GM21786 (cell line): Measurements from ENCODE around the gene BTF3L4.
"Not testable (repeated sequence)": the region's sequence is repeated elsewhere in the genome, so short reads cannot be mapped to it uniquely, and the experiment has no call there.

Source experiments
- ATAC-seq: cut with Tn5 transposase; IDR thresholded peaks from one replicate; pipeline ENCODE4 v1.9.1; 2021; ENCODE audit not compliant: unreplicated experiment

BTF3L4 gene

DNA sequence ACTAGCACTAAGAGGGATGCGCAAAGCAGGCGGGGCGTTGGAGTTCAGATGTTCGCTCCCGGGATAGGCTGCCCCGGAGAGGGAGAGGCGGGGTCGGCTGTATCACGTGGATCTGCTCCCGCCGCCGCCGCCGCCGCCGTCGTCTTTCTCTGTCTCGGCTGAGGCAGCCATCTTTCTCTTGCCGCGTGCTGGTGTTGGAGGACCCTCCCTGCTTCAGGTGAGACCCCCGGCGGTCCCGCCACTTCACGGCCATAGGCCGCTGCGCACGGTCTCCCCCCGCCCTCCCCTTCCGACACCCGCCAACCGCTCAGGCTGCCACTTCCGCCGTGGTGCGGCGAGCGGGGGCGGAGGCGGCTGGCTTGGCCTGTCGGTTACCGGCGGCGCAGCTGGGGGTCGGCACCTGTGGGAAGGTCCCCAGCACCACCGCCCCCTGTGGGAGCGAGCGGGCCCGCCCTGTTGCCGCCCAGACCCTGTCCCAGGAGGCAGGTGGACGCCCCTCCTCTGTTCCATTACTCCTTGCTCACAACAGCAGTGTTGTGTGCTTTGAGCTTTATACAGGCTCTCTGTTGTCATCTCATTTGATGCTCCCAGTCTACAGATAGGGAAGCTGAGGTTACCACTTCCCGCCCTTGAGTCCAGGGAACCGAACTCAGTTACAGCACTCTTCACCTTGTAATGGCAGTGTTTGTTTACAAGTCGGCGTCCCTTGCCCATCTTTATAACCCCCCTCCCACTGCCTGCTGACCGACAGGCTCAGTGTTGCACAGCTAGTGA is at the start of gene BTF3L4:
Gene BTF3L4 (plus strand): TSS at position 133 of the 774 bp plus-strand sequence. CDS start 3,553 bp downstream, outside the sequence.
- ATAC-seq, result peak; percentile 80

DNA sequence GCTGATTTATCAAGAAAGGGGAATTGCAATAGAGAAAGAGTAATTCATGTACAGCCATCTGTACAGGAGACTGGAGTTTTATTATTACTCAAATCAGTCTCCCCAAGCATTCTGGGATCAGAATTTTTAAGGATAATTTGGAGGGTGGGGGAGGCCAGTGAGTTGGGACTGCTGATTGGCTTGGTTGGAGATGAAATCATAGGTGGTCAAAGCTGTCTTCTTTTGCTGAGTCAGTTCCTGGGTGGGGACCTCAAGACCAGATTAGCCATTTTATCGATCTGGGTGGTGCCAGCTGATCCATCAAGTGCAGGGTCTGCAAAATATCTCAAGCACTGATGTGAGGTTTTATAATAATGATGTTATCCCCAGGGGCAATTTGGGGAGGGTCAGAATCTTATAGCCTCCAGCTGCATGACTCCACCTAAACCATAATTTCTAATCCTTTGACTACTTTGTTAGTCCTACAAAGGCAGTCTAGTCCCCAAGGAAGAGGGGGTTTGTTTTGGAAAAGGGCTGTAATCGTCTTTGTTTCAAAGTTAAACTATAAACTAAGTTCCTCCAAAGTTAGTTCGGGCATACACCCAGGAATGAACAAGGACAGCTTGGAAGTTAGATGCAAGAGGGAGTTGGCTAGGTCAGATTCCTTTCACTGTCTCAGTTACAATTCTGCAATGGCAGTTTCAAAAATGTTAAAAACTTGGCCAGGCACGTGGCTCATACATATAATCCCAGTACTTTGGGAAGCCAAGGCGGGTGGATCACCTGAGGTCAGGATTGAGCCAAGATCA is 48.7 kb upstream of the BTF3L4 start:
- ATAC-seq, result no peak

DNA sequence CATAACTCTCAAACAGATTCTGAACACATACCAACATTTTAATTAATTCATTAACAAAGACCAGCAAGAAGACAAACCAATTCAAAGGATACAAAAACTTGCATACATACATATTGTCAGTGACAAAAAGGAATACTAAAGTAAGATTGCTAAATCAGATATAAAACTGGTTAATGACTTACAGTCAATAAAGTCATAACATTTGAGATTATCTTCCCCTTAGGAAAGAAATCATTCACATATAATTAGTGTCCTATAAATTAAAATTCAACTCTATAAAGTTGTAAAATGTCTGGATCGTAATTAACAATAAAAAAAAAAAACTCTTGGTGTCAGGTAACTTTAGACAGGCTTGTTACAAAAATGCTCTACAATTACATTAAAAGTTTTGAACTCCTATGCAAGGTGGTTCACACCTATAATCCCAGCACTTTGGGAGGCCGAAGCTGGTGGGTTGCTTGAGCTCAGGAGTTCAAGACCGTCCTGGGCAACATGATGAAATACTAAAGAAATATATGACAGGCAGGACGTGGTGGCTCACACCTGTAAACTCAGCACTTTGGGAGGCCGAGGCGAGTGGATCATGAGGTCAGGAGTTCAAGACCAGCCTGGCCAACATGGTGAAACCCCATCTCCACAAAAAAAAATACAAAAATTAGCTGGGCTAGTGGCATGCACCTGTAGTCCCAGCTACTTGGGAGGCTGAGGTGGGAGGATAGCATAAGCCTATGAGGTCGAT is 47.9 kb upstream of the BTF3L4 start:
- no peak for ATAC-seq

DNA sequence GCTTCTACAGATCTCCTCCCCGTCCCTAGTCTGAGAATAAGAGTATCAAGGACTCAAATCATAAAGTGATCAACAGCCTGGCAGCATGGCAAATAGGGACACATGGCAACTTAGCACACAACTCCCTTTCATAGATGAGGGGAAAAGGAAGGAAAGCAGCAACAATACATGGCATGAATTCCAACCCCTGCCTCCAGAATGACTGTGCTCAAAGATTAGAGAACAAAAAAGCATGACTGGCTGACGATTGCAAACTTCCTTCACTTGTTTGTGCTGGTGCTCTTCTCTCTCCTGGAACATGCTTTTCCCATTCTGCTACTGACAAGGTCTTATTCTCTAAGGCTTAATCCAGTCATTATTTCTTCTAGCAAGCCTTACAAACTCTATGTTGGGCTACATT is 34.0 kb upstream of the BTF3L4 start:
- no peak for ATAC-seq

DNA sequence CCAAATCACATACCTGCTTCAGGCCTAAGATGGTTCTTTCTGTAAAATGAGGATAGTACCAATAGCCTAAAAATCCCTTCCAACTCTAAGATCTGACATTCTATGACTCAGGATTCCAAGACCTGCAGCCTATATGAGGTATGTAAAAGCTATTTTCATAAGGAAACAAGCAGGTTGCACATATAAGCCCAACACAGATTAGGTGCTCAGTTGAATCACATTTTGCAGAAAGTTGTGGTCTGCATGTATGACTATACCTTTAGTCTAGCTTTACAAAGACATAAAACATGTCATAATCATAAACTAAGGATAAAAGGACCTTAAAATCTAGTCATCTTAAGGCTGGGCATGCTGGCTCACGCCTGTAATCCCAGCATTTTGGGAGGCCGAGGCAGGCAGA is 29.8 kb upstream of the BTF3L4 start:
- no peak for ATAC-seq

DNA sequence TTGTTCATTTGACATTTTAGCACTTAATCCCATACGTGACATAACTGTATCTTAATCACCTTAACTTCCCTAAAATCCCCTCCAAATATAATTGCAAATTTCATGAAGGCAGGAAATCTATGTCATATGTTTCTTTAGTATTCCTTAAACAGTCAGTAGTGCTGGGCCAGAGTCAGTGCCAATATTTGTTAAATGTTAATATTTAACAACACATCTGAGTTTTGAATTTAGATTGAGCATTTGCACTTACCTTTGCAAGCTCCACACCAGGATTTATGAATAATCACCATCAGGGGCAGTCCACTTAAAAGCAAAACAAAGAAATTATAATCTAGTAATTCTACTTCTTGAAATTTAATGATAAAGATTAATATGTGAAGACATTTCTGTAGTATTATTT is 27.8 kb upstream of the BTF3L4 start:
- ATAC-seq, result no peak

DNA sequence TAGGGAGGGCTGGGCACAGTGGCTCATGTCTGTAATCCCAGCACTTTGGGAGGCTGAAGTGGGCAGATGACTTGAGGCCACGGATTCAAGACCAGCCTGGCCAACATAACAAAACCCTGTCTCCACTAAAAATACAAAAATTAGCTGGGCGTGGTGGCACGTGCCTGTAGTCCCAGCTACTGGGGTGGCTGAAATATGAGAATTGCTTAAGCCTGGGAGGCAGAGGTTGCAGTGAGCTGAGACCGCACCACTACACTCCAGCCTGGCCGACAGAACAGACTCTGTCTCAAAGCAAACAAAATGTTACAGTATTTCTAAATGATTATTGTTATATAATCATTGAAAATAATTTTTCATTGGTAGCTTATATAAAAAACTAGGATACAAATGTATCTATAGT is 27.3 kb upstream of the BTF3L4 start:
- ATAC-seq, result not testable (repeated sequence)

DNA sequence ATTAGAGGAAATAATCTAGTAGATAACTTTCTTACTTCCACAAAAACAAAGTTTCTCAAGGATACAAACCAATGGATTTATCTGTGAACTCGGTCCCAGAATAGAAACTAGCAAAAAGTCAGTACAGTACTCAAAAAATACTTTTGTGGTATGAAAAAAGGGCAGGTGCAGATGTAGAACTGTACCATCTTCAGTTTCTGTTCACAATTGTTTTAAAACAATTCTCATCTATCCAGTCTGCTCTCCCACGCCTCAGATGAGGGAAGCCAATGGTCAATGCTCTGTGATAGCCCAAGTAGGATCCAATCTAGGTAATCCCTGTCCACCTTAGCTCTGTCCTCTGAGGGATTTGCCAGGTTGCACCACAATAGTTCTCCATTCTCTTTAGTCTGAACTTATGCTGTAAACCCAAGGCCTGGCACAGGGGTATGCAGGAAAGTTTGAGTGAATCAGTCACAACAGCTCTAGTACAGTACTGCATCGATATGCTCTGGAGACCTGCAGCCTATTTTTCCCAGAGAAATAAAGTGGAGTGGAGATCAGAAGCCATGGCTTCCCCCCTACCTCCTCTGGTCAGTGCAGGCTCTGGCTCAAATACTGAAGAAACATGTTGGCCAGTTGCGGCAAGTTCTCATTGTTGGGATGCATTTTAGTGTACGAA is 23.8 kb upstream of the BTF3L4 start:
- peak; percentile 34 for ATAC-seq

DNA sequence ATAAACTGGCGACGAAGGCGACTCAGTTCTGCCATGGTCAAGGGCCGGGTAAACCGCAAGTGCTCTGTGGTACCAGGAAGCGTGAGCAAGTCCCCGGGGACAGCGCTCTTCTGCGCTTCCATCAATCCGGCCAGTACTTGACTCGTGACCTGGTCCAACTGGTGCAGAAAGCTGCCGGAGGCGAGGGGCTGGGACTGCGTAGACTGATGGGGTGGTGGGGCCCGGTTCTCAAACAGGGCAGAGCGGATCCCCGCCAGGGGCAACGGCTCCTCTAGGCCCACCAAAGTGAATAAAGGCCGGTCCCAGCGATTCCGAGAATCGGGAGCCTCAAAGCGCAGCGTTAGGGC is 23.3 kb upstream of the BTF3L4 start:
- ATAC-seq, result peak; percentile 31

DNA sequence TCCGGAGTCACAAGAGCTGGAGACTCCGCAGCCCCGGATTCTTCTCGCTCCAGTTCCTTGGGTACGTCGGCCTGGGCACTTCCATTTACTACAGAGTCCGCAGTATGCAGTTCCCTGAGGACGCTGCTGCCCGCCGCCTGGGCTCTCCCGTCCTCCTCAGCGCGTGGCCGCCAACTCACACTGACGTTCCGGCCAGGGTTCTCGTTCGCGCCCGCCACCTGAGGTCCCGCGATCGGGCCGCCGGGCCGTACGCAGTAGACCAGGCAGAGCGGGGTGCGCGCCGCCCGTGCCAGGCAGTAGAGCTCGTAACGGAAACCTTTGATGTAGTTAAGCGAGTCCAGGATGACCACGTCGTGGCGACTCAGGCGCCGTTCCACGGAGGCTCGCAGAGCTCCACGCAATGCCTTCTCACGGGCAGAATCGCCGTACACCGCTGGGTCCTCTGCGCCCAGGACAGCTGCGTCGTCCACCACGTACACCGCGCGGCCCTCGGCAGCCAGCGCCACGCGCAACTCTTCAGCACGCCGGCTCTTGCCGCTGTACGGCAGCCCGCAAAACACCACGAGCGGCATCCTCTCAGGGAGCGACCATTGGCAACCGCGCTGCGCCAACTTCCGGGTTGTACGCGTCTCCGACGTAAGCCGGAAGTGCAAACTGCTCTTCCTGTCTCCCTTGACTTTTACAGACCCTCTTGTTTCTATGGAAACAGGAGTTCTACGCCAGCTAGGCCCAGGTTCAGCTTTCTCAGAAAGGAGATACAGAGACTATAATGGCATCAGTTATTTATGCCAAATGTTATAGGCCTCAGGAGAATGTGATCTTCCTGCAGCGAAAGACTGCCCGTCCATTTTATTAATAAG is 22.7 kb upstream of the BTF3L4 start, which contains the start of gene KTI12:
Gene KTI12 (minus strand): TSS at position 621 of the 860 bp plus-strand sequence. CDS start 49 bp downstream, at position 572.
- ATAC-seq, result peak; percentile 73

DNA sequence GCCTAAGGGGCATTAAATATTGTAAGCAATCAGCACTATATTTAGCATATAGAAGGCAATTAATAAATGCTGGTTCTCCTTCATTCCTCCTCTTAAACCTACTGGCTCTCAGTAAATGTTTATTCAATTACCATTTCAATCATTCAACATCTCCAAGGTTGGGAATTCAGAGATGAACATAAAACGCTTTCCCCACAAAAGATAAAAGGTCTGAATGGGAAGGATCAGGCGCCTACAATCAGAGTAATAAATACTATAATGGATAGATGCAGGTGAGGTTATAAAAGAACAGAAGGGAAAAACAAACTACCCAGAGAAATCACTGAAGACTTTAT is 22.1 kb upstream of the BTF3L4 start:
- ATAC-seq, result no peak

DNA sequence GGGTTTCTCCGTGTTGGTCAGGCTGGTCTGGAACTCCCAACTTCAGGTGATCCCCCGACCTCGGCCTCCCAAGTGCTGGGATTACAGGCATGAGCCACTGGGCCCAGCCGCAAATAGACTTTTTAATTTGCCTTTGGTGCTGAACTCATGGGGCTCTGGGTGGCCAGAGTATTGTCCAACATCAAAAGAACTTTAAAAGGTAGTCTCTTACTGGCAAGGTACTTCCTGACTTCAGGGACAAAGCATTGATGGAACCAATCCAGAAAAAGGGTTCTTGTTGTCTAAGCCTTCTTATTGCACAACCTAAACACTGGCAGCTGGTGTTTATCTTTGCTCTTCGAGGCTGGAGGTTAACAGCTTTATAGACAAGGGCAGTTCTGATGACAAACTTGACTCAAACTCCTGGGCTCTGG is 18.7 kb upstream of the BTF3L4 start:
- ATAC-seq, result no peak

DNA sequence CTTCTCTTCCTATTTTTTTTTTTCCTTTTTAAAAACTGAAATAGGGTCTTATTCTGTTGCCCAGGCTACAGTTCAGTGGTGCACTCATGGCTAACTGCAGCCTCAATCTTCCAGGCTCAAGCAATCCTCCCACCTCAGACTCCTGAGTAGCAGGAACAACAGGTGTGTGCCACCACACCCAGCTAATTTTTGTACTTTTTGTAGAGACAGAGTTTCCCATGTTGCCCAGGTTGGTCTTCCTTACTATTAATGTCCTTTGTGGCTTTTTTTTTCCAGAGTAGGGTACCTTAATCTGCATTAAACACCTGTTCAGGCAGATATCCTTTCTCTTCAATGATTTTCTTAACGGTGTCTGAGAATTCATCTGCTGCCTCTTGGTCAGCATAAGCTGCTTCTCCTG is 18.2 kb upstream of the BTF3L4 start:
- no peak for ATAC-seq

DNA sequence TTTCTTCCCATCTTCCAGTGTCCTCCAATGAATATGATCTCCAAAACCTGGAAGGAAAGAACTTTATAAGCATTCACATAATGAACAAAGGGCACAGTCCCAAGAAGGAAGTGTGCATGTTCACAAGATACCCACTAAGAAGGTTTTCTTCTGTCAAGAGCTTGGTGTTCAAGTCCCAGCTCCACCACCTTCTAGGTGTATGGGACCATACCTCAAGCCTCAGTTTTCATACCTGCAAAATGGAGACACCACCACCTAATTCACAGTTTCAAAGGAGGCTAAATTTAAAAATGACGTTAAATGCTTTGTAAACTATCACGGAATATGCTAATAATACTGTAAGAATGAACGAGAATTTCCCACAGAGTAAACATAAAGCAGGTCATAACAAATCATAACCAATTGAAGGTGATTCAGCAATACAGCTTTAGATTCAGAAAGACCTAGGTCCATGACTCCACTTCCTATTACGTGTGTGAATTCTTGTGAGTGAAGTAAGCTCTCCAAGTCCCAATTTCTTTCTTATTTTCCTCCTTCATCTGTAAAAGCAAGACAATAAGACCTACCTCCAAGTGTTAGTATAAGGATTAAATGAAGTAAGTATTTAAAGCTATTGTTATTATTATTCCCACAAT is 14.4 kb upstream of the BTF3L4 start:
- no peak for ATAC-seq

DNA sequence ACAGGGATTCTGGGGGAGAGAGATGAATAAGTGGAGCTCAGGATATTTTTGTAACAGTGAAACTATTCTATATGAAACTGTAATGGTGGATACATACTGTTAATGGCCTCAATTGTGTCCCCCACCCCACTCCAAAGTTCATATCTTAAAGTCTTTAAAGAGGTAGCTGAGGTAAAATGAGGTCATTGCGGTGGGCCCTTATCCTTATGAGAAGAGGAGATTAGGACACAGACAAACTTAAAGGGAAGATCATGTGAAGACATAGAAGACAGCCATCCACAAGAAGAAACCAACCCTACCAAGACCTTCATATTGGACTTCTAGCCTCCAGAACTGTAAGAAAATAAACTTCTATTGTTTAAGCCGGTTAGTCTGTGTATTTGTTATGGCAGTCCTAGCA is 10.9 kb upstream of the BTF3L4 start:
- no peak for ATAC-seq

DNA sequence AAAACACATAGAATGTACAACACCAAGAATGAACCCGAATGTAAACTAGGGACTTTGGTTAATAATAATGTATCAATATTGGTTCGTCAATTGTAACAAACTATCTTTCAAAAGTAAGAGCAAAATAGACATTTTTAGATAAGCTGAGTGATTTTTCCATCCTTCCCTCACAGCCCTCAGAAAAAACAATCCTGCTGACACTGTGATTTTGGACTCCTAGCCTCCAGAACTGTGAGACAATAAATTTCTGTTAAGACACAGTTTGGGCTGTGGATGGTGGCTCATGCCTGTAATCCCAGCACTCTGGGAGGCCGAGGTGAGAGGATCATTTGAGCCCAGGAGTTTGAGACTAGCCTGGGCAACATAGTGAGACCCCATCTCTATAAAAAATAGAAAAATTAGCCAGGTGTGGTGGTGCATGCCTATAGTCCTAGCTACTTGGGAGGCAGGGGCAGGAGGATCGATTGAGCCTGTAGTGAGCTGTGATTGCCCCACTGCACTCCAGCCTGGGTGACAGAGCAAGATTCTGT is 10.4 kb upstream of the BTF3L4 start:
- ATAC-seq, result not testable (repeated sequence)

DNA sequence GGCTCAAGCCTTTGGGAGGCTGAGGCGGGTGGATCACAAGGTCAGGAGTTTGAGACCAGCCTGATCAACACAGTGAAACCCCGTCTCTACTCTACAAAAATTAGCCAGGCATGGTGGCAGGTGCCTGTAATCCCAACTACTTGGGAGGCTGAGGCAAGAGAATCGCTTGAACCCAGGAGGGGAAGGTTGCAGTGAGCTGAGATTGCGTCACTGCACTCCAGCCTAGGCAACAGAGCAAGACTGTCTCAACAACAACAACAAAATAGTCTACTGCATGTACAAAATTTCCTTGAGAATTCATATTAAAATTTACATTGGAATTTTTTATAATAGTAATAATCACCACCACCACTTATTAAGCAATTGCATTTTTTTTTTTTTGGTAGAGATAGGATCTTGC is 6.8 kb upstream of the BTF3L4 start:
- not testable (repeated sequence) for ATAC-seq

DNA sequence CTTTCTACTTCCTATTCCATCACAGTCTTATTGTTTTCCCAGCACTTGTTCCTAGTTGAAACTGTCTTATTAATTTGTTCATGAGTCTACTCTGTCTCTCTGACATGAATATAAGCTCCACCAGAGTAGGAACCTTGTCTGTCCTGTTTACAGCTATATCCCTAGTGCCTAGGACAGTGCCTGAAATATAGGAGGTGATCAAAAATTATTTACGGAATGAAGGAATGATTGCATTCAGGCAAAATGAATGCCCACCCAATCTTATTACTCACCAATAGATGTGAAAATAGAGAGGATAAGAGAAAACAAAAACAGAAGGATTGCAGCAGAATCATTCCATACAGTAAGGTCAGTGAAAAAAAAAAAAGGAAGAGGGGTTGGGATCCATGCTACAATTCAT is 2.2 kb upstream of the BTF3L4 start:
- ATAC-seq, result no peak

DNA sequence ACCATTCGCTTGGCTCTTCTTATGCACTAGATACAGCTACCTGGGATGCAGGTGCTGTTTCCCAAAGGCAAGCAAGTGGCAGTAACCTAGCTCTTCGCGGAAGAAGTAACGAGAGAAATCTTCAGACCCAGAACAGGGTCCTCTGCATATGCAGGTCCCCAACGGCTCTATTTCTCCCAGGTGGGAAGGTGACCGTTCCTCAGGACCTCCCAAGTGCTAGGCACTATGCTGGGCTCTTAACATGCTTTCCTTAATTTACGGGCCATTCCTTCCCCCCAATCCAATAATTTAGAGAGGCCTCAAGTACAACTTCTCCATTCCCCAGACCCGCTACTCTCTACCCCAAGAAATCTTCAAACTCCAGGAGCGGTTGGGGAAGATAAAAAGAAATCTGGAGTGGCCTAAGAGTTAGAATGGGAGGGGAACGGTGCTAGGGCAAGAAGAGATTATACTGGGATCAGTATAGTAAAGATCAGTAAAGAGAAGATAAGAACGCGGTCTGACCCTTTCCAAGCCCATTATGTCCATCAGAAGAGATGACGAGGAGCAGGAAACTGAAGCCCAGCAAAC is 1.5 kb upstream of the BTF3L4 start:
- ATAC-seq, result no peak
